Measurements from ENCODE around the gene ANKRD62.

Gene ANKRD62

DNA sequence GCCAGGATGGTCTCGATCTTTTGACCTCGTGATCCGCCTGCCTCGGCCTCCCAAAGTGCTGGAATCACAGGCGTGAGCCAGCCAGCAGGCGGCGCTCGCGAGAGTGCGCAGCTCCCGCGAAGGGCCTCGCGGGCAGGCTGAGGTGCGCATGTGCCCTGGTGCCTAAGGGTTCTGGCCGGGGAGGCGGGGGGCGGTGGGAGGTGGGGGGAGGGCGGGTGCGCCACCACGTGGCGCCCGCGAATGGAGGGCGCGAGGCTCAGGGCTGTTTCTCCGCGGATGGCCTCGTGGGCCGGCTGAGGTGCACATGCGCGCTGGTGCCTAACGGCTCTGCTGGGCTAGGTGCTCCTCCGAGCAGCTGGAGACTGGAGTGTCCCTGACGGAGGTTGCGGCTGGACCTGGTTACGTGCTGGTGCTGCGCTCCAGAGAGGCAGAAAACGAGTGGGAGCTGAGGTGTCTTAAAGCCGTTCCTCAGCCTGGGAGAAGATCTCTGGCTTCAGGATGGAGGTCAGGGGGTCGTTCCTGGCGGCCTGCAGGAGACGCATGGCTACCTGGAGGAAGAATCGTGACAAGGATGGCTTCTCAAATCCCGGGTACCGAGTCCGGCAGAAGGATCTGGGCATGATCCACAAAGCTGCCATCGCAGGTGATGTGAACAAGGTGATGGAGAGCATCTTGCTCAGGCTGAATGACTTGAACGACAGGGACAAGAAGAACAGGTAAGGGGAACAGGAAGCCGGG lies at the start of gene ANKRD62:
TSS of gene ANKRD62 (plus strand) at position 324 of the 738 bp plus-strand sequence. CDS start at position 499, 175 bp downstream.
- DNase-seq, result no peak

DNA sequence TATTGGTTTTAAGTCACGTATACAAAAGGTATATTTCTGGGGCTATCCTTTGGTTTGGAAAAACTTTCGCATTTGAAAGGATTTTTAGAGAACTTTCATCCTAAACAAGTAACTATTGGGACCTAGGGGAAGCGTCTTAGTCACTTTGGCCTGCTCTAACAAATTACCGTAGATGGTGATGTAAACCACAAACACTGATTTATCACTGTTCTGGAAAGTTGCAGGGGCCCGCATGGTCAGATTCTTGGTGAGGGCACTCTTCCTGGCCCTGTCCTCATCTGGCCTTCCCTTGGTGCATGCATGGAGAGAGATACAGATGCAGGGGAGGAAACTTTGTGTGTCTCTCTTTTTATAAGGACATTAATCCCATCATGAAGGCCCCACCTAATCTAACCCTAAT lies 49.1 kb upstream of the ANKRD62 start:
- DNase-seq, result no peak

- DNase-seq, result no peak
Measured at GRCh38 chr18:12046046-12046750, 47.4 kb upstream of the ANKRD62 start.

GRCh38 chr18:12046751-12047335 lies 46.8 kb upstream of the ANKRD62 start:
- DNase-seq, result no peak

DNA sequence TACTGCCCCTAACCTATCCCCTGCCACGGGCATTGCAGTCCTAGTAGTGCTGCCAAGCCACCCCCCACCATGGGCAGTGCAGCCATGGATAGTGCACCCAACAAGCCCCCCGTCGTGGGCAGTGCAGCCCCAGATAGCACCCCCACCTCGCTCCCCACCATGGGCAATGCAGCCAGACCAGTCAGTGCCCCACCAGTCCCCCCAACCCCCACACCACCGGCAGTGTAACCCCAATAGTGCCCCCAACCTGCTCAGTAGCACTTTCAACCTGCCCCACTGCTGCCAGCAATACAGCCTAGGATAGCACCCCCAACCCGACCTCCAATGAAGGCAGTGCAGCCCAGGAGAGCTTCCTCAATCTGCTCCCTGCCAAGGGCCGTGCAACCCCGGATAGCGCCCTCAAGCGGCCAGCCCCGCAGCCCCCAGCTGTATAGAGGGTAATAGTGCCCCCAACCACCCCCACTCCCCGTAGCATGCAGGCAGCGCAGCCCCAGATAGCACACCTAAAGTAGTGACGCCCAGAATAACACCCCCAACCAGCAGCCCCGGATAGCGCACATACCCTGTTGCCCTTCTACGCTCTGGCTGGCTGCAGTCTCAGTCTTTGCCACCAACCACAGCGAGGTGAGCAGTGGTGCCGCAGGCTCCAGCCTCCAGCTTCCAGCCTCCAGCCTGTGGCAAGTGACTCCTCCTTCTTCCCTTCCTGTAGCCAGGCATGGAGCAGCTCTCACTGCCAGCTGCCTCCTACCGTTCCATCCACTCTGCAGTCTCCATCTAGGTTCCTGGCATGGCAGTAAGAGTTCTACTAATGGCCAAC lies 45.4 kb upstream of the ANKRD62 start:
- peak in 9 of 56 donors; percentile 29 to 55 (median 33) for DNase-seq

DNA sequence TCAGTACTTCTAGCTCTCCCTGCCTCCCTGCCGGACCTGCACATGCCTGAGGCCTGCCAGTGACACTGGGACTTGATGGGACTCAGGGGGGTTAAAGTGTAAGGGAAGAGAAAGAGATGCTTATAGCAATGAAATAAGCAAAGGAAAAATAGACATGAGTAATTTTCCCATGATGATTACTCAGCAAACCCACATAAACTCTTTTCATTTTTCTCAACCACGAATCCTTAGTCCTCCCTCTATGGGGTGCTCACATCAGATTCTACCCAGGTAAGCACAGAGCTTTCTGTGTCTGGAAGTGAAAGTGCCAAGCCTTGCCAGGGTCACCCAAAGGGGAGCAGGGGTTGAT lies 44.8 kb upstream of the ANKRD62 start:
- DNase-seq, result no peak

DNA sequence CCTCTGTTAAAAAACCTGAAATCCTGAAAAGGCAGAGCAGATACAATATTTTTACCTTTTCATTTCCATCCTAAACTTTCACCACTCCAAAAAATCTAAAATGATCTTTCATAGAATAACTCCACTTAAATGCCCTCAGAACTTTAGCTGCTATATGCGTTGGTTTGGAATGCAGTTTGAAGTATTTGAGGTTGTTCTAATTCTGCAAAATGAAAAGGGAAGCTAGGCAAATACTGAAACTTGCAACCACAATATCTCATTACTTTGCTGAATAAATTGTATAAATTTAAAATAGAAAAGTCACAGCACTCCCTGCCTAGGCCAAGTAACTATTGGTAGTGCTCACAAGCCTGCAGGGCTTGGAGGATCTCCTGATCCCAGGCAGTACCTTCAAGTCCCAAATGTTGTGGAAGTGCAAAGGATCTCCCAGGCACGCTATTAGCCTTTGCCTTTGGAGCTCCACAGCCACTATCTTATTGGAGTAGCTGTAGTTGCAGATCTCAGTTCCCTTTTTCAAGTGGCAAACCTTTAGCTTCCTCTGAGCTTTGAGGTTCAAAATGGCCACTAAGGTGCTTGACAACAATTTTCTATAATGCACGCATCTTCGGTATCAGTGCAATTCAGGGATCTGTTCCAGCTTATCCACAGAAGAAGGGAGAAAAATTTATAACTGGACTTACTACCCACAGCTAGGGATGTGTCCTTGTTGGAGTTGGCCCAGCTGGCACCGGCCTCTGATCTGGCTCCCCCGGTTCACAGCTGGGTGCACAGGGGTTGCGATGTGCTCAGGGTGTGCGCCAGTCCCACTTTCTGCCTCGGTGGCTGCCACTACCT lies 43.4 kb upstream of the ANKRD62 start:
- DNase-seq, result no peak

DNA sequence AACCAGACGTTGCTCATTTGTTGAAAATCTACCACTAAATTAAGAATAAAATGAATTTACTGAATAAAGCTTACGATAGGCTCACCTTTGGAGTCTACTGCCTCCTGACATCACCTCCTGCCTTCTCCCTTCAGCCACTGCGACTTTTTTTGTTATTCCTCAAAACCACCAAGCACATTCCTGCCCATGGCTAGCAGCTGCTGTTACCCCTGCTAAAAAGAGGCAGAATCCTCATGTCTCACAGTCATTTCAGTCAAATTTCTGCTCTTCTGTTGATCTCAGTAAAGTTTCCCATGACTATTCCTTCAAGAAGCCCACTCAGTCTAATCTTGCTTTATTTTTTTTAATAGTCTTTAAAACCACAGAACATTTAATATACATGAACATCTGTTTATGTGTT lies 40.8 kb upstream of the ANKRD62 start:
- DNase-seq, result no peak

GRCh38 chr18:12053289-12053688 lies 40.4 kb upstream of the ANKRD62 start:
- DNase-seq, result no peak

GRCh38 chr18:12056034-12056883 lies 37.4 kb upstream of the ANKRD62 start:
- no peak for DNase-seq

GRCh38 chr18:12056884-12057402 lies 36.7 kb upstream of the ANKRD62 start:
- no peak for DNase-seq

DNA sequence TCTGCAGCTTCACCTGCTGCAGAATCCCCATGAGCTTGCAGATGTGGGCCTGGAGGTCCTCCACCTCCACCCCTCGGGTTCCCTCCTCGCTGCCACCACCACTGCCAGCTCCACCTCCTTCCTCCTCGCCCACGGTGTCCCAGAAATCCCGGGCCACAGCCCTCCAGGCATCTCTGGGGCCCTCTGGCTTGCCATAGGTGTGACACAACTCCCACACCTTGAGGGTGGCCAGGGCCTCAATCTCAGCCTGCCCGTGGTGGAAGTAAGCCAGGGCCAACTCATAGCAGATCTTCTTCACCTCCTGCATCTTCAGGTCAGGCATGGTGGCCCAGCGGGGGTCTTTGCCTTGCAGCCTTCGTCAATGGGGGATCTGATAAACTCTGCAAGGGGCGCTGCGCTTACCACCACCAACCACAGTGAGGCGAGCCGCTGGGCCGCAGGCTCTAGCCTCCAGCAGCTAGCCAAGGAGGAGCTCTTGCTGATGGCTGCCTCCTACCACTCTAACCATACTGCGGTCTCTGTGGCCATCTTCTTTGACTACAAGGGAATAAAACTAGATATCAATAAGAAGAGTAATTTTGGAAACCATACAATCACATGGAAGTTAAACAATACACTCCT lies 36.1 kb upstream of the ANKRD62 start:
- no peak for DNase-seq

- DNase-seq, result no peak
Measured at GRCh38 chr18:12059334-12060181, 34.1 kb upstream of the ANKRD62 start.

DNA sequence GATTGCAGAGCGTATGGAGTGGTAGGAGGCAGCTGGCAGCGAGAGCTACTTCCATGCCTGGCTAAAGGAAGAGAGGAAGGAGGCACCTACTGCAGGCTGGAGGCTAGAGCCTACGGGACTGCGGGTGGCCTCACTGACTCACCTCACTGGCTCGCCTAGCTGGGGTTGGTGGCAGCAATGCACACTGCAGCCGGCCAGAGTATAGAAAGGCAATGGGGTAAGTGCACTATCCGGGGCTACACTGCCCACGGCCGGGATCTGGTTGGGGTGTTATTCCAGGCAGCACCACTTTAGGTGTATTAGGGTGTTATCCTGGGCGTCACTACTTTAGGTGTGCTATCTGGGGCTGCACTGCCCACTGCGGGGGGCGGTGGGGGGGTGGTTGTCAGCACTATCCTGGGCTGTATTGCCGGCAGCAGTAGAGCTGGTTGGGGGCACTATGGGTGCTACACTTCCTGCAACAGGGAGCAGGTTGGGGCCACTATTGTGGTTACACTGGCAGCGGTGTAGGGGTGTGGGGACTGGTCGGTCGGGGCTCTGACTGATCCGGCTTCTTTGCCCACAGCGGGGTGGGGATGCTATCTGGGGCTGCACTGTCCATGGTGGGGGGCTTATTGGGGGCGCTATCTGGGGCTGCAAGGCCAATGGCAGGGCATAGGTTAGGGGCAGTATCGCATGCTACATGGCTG lies 33.3 kb upstream of the ANKRD62 start:
- DNase-seq, result no peak

GRCh38 chr18:12061685-12062084 lies 32.0 kb upstream of the ANKRD62 start:
- no peak for DNase-seq

DNA sequence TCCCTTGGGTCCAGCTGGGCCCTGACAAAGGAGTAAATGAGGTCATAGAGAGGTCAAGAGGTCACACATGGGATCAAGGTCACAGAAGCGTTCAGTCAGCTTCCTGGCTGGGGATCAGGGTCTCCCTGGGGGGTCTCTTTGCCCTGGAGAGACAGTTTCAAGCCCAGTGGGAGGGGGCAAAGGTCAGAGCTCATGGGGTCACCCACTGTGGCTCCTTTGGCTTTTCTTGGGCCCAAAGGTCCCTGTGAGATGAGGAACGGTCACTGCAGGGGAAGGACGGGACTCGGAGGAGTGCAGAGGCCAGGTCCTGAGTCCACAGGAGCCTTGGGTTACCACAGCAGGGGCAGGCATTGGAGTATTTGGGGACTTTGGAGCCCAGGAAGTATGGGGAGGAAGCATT lies 30.7 kb upstream of the ANKRD62 start:
- DNase-seq, result no peak

- no peak for DNase-seq
Measured at GRCh38 chr18:12064086-12064763, 29.4 kb upstream of the ANKRD62 start.

All from nucleus accumbens (tissue), 56 donors.